ENCODE measurements around the gene COL1A2.

GRCh38 chr7:94364816-94365215 lies 29.9 kb upstream of the COL1A2 start:
- TF ChIP-seq CTCF (IDR thresholded peaks at IDR 0.05) (no peak), POLR2A (IDR thresholded peaks at IDR 0.05) (no peak)
